K562 (cell line): ENCODE measurements around the gene MSN. TPM values are rescaled to one million over a fixed set of nuclear protein-coding genes. Genes with fewer than 3 reads are reported as not detected.

Experiments used
- CREBBP ChIP-seq: IDR thresholded peaks from one replicate; pipeline ENCODE4 v1.6.1; 2012; ENCODE audit warnings: low read depth, mild to moderate bottlenecking, control low read depth, inconsistent platforms, low read length
- FOXK2 ChIP-seq, 2 experiments: fragments of 450-650 bp; IDR thresholded peaks in 1 of 2; conservative IDR thresholded peaks in 1 of 2; 2 replicates each; pipeline ENCODE4 v1.6.1; 2016; ENCODE audit warnings: low read depth in 2 of 2, mild to moderate bottlenecking in 1 of 2
- HNRNPK ChIP-seq: fragments of 200-400 bp; formaldehyde crosslinking; IDR thresholded peaks from one replicate; pipeline ENCODE4 v1.6.1; 2018; ENCODE audit warnings: mild to moderate bottlenecking, low read depth, low read length; ENCODE audit not compliant: poor library complexity, severe bottlenecking
- MCM3 ChIP-seq: fragments of 450-650 bp; IDR thresholded peaks from 2 replicates; pipeline ENCODE4 v1.6.1; 2016
- MEF2A ChIP-seq: IDR thresholded peaks from 2 replicates; pipeline ENCODE4 v1.6.1; 2011; ENCODE audit warnings: low read depth, mild to moderate bottlenecking, low read length, moderate library complexity; ENCODE audit not compliant: control insufficient read depth
- MIER1 ChIP-seq: fragments of 450-650 bp; IDR thresholded peaks from 2 replicates; pipeline ENCODE4 v1.6.1; 2016; ENCODE audit warnings: antibody characterized with exemption, mild to moderate bottlenecking, low read depth
- RBM22 ChIP-seq: fragments of 200-400 bp; formaldehyde crosslinking; IDR thresholded peaks from 2 replicates; pipeline ENCODE4 v1.6.1; 2018; ENCODE audit warnings: low read length, low read depth; ENCODE audit not compliant: poor library complexity, severe bottlenecking
- RUNX1 ChIP-seq: sonication (generic); IDR thresholded peaks from 2 replicates; pipeline ENCODE4 v1.6.1; 2016; ENCODE audit warnings: antibody characterized with exemption, low read depth
- SMARCE1 ChIP-seq: fragments of 450-650 bp; IDR thresholded peaks from 2 replicates; pipeline ENCODE4 v1.7.1; 2016; ENCODE audit warnings: mild to moderate bottlenecking
- SRSF9 ChIP-seq: fragments of 200-400 bp; formaldehyde crosslinking; IDR thresholded peaks from 2 replicates; pipeline ENCODE4 v1.6.1; 2017; ENCODE audit warnings: low read depth, low read length, borderline replicate concordance
- TAF9B ChIP-seq: fragments of 450-650 bp; IDR thresholded peaks from 2 replicates; pipeline ENCODE4 v1.6.1; 2018; ENCODE audit warnings: mild to moderate bottlenecking; ENCODE audit not compliant: partially characterized antibody
- ZNF121 ChIP-seq: sonication (generic); formaldehyde crosslinking; conservative IDR thresholded peaks from 2 replicates; pipeline ENCODE4 v1.8.0; 2022; ENCODE audit warnings: missing genetic modification reagents
- ZNF24 ChIP-seq: fragments of 450-650 bp; IDR thresholded peaks from 2 replicates; pipeline ENCODE4 v1.6.1; 2016
- ZNF561 ChIP-seq: fragments of 450-650 bp; formaldehyde crosslinking; conservative IDR thresholded peaks from 2 replicates; pipeline ENCODE4 v1.4.0; 2020; ENCODE audit warnings: mild to moderate bottlenecking, moderate library complexity
- ZNF717 ChIP-seq: fragments of 250-450 bp; sonication (Bioruptor Pico); IDR thresholded peaks from 2 replicates; pipeline ENCODE4 v1.5.0; 2021
- polyA plus RNA-seq, 8 experiments: library from polyadenylated mRNA; depleted of rRNA in 4 of 8; stranded (reverse) in 5 of 8; unstranded in 3 of 8; fragments of >200 nt; fragmentation: Nextera tagmentation in 2 of 8; fragmentation: Illumina TruSeq in 1 of 8; extraction: Ambion mirVana in 2 of 8; extraction: Trizol in 1 of 8; gene quantifications; 2 replicates each; pipeline versions ENCODE4 v1.2.1 to v1.2.3, GENCODE V29; 2011 to 2014; ENCODE audit warnings: inconsistent platforms in 1 of 8, missing spikeins in 1 of 8
- total RNA-seq, 7 experiments: library from RNA; depleted of rRNA in 6 of 7; stranded (reverse); fragments of >200 nt in 6 of 7; fragmentation: Illumina TruSeq in 2 of 7; extraction: Trizol in 2 of 7; gene quantifications; 2 replicates each; pipeline versions ENCODE4 v1.2.1 to v1.2.3, GENCODE V29; 2011 to 2021; ENCODE audit warnings: low replicate concordance in 1 of 7
- TF ChIP-seq, protein P1 (sequence below): sonication (generic); formaldehyde crosslinking; IDR thresholded peaks from 2 replicates; pipeline ENCODE4 v1.8.0; 2022; ENCODE audit warnings: missing genetic modification reagents, mild to moderate bottlenecking, borderline replicate concordance
- TF ChIP-seq, protein P2 (sequence below): fragments of 200-400 bp; formaldehyde crosslinking; IDR thresholded peaks from 2 replicates; pipeline ENCODE4 v1.6.1; 2017; ENCODE audit warnings: mild to moderate bottlenecking, low read depth, low read length, moderate library complexity
- TF ChIP-seq, protein P3 (sequence below): fragments of 450-650 bp; formaldehyde crosslinking; IDR thresholded peaks from 2 replicates; pipeline ENCODE4 v1.4.0; 2020; ENCODE audit warnings: mild to moderate bottlenecking, moderate library complexity
- TF ChIP-seq, protein P4 (sequence below): sonication (generic); formaldehyde crosslinking; IDR thresholded peaks from 2 replicates; pipeline ENCODE4 v1.8.0; 2022; ENCODE audit warnings: mild to moderate bottlenecking, missing genetic modification reagents

MSN gene
- total and polyA plus RNA-seq, 9 of the 15 experiments (the other 6 are each of a cell fraction or from before 2014, with no cell fraction given), result 128 to 486 (median 237) TPM

DNA sequence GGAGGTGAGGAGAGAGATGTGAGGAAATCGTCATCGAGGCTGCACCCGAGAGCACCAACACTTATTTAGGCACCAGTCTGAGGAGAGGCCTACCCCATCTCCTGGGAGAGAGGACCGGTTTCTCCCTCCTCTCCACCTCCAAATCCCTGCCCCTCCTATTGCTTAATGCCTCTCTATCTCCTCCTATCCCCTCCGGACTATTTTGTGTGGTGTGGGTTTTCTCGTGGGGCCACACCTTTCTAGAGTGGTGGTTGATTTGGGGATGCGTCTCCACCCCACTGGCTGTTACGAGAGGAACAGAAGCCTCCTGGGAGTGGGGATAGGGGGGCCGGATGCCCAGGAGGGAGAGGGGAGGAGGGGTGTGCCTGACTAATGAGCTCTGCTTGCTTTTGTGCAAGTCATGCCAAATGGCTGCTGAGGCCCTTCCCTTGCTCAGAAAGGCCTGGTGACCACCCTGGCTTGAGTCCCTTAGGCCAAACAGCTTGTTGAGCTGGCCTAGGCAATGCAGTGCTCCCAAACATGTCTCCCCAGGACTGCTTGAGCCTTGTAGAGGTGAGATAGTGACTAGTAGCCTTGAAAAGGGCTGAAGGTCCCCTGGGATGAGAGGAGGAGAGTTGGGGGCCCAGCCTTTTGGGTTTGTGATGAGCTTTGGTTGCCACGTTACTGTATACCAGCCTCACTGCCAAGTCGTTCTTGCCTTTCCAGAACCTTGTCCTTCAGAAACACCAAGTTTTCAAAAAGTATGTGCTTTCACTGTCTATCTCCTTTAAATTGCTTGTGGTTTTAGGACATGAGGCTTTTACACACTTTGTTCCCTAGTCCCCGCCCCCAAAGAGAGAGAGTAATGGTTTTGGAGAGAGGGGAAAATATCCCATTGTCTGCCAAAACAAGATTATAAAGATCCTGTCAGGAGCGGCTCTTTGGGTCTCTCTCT lies 1.2 kb downstream of the MSN start (continued):
- TF ChIP-seq, protein P1, sequence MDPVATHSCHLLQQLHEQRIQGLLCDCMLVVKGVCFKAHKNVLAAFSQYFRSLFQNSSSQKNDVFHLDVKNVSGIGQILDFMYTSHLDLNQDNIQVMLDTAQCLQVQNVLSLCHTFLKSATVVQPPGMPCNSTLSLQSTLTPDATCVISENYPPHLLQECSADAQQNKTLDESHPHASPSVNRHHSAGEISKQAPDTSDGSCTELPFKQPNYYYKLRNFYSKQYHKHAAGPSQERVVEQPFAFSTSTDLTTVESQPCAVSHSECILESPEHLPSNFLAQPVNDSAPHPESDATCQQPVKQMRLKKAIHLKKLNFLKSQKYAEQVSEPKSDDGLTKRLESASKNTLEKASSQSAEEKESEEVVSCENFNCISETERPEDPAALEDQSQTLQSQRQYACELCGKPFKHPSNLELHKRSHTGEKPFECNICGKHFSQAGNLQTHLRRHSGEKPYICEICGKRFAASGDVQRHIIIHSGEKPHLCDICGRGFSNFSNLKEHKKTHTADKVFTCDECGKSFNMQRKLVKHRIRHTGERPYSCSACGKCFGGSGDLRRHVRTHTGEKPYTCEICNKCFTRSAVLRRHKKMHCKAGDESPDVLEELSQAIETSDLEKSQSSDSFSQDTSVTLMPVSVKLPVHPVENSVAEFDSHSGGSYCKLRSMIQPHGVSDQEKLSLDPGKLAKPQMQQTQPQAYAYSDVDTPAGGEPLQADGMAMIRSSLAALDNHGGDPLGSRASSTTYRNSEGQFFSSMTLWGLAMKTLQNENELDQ (CRISPR knock-in tag), result no peak
- TF ChIP-seq FOXK2 (conservative IDR thresholded peaks at IDR 0.05 in 1 of 2, IDR thresholded peaks at IDR 0.05 in 1 of 2; ENCODE audit: low read depth in 2 of 2), result 0 out of 4 replicates have a peak, but pooled peaks of 1 of the 2 experiments have one; percentile 27
- TF ChIP-seq SMARCE1, result peak; percentile 38; the same call in 1 of the 2 replicates
- no peak for TF ChIP-seq ZNF121 (CRISPR knock-in tag)
- TF ChIP-seq, protein P2, sequence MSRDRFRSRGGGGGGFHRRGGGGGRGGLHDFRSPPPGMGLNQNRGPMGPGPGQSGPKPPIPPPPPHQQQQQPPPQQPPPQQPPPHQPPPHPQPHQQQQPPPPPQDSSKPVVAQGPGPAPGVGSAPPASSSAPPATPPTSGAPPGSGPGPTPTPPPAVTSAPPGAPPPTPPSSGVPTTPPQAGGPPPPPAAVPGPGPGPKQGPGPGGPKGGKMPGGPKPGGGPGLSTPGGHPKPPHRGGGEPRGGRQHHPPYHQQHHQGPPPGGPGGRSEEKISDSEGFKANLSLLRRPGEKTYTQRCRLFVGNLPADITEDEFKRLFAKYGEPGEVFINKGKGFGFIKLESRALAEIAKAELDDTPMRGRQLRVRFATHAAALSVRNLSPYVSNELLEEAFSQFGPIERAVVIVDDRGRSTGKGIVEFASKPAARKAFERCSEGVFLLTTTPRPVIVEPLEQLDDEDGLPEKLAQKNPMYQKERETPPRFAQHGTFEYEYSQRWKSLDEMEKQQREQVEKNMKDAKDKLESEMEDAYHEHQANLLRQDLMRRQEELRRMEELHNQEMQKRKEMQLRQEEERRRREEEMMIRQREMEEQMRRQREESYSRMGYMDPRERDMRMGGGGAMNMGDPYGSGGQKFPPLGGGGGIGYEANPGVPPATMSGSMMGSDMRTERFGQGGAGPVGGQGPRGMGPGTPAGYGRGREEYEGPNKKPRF, result no peak
- TF ChIP-seq MCM3, result no peak
- TF ChIP-seq, protein P3, sequence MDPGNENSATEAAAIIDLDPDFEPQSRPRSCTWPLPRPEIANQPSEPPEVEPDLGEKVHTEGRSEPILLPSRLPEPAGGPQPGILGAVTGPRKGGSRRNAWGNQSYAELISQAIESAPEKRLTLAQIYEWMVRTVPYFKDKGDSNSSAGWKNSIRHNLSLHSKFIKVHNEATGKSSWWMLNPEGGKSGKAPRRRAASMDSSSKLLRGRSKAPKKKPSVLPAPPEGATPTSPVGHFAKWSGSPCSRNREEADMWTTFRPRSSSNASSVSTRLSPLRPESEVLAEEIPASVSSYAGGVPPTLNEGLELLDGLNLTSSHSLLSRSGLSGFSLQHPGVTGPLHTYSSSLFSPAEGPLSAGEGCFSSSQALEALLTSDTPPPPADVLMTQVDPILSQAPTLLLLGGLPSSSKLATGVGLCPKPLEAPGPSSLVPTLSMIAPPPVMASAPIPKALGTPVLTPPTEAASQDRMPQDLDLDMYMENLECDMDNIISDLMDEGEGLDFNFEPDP (CRISPR knock-in tag), result no peak
- no peak for TF ChIP-seq ZNF717 (CRISPR knock-in tag)
- TF ChIP-seq TAF9B, result peak; percentile 45
- no peak for TF ChIP-seq HNRNPK
- TF ChIP-seq CREBBP, result no peak
- TF ChIP-seq RUNX1, result no peak
- TF ChIP-seq, protein P4, sequence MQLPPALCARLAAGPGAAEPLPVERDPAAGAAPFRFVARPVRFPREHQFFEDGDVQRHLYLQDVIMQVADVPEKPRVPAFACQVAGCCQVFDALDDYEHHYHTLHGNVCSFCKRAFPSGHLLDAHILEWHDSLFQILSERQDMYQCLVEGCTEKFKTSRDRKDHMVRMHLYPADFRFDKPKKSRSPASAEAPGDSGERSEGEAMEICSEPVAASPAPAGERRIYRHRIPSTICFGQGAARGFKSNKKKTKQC (CRISPR knock-in tag), result no peak
- TF ChIP-seq SRSF9, result no peak
- TF ChIP-seq MEF2A, result no peak
- no peak for TF ChIP-seq RBM22
- TF ChIP-seq ZNF24, result no peak
- no peak for TF ChIP-seq MIER1
- TF ChIP-seq ZNF561 (CRISPR knock-in tag), result no peak
